GM12865 (cell line): ENCODE data around the gene GPR32.
A peak's percentile ranks its signal among the peaks of the same experiment; 100 is the strongest.

Experiments
- DNase-seq: peaks from one replicate; pipeline ENCODE4 v3.0.0; 2010; ENCODE audit warnings: low read depth
- H3K4me3 ChIP-seq: 2 replicates; pipeline ENCODE4 v1.5.1; 2011; ENCODE audit warnings: mild to moderate bottlenecking, low read depth, low read length, control low read depth
- CTCF ChIP-seq: IDR thresholded peaks from 2 replicates; pipeline ENCODE4 v1.5.1; 2011; ENCODE audit warnings: low read length, control low read depth, low read depth, inconsistent platforms; ENCODE audit not compliant: insufficient read depth; ENCODE audit errors: missing control alignments

Gene GPR32

GRCh38 chr19:50812474-50812873 lies 42.2 kb downstream of the GPR32 start:
- no peak overlapping the region for H3K4me3 ChIP-seq
- no peak for DNase-seq
- no peak for TF ChIP-seq CTCF

GRCh38 chr19:50814883-50815282 lies 44.6 kb downstream of the GPR32 start:
- DNase-seq: no peak
- TF ChIP-seq CTCF: no peak

GRCh38 chr19:50815439-50815838 lies 45.2 kb downstream of the GPR32 start:
- no peak for DNase-seq
- H3K4me3 ChIP-seq: no peak overlapping the region
- no peak for TF ChIP-seq CTCF

More at GRCh38 chr19:50814883-50815282, 44.6 kb downstream of the GPR32 start:
- no peak overlapping the region for H3K4me3 ChIP-seq

GRCh38 chr19:50817941-50818858 lies 47.9 kb downstream of the GPR32 start:
- peak; percentile 91 for DNase-seq
- H3K4me3 ChIP-seq: peak overlapping the region; percentile 59
- TF ChIP-seq CTCF: no peak

- H3K4me3 ChIP-seq: peak overlapping the region; percentile 59
- TF ChIP-seq CTCF: no peak
- peak; percentile 45 for DNase-seq
Measured at GRCh38 chr19:50818859-50819472, 48.7 kb downstream of the GPR32 start.

- no peak for TF ChIP-seq CTCF
- peak overlapping the region; percentile 59 for H3K4me3 ChIP-seq
- DNase-seq: no peak
Measured at GRCh38 chr19:50819636-50820035, 49.4 kb downstream of the GPR32 start.

GRCh38 chr19:50820086-50820485 lies 49.8 kb downstream of the GPR32 start:
- peak; percentile 45 for DNase-seq
- peak overlapping the region; percentile 59 for H3K4me3 ChIP-seq
- no peak for TF ChIP-seq CTCF
